Stimulated activated naive CD8-positive, alpha-beta T cell treated with anti-CD3 and anti-CD28 coated beads, Interleukin-15, Interleukin-2, amounts not matched to agents 100 U/mL and 50 U/mL, for 24 hours (primary cell): Measurements from ENCODE around the gene VSIG2.
"Not testable (repeated sequence)": the region's sequence is repeated elsewhere in the genome, so short reads cannot be mapped to it uniquely, and the experiment has no call there.

Source experiments
- ATAC-seq: fragments of 150-1000 bp; cut with Tn5 transposase; one replicate; pipeline ENCODE4 v1.10.0; 2021
- DNase-seq: peaks from one replicate; pipeline ENCODE4 v3.0.0; 2021

VSIG2 gene, protein sequence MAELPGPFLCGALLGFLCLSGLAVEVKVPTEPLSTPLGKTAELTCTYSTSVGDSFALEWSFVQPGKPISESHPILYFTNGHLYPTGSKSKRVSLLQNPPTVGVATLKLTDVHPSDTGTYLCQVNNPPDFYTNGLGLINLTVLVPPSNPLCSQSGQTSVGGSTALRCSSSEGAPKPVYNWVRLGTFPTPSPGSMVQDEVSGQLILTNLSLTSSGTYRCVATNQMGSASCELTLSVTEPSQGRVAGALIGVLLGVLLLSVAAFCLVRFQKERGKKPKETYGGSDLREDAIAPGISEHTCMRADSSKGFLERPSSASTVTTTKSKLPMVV

DNA sequence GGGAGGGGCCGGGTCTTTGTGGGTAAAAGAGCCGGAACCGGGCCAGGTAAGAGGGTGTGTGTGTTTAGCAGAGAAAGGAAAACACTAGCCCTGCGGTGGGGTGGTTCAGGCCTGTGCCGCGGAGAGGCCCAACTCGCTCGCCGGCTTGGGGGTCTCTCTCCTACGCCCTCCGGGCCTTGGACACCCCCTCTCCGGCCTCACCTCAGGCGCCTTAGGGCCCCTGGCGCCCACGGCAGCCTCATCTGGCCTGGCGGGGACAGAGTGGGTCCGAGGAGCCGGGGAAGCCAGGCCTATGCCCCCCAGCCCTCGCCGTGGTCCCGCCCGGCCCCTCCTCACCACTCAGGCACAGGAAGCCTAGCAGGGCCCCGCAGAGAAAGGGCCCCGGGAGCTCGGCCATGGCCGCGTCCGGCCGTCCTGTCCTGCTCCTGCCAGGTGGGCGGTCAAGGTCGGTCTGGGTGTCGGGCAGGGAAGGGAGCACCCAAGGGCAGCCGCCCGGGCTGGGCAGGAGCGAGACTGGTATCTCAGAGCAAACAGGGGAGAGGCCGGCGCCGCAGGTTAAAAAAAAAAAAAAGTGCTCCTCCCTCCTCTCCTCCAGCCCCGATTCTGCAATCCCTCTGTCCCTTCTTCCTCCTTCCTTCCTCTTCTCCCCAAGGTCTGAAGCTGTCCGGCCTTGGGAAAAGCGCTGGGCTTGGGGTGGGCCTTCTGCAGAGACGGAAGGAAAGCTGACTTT lies at the start of gene VSIG2:
Gene VSIG2, minus strand, starts transcription at position 515 of the 730 bp plus-strand sequence. Its CDS starts 118 bp downstream, at position 397.
- no peak for ATAC-seq

DNA sequence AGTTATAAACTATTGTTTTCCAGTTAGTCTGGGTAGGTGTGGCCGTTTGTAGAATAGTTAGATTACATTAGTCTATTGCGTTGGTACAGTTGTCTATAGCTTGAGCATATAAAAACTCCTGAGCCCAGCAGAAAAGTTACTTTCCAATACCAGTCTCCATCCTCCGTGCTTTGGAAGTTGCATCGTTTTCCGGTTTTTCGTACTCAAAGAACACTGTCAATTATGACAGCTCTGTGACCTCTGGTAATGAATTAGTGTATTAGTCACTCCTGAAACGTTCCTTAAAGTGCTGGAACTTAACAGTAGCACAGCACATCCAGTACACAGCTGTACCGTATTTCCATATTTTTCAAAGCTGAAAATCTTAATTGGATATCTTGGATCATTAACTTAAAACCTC lies 49.0 kb upstream of the VSIG2 start:
- DNase-seq (no peak), ATAC-seq (no peak)

More for the DNA sequence above, at the start of gene VSIG2:
- no peak for DNase-seq

DNA sequence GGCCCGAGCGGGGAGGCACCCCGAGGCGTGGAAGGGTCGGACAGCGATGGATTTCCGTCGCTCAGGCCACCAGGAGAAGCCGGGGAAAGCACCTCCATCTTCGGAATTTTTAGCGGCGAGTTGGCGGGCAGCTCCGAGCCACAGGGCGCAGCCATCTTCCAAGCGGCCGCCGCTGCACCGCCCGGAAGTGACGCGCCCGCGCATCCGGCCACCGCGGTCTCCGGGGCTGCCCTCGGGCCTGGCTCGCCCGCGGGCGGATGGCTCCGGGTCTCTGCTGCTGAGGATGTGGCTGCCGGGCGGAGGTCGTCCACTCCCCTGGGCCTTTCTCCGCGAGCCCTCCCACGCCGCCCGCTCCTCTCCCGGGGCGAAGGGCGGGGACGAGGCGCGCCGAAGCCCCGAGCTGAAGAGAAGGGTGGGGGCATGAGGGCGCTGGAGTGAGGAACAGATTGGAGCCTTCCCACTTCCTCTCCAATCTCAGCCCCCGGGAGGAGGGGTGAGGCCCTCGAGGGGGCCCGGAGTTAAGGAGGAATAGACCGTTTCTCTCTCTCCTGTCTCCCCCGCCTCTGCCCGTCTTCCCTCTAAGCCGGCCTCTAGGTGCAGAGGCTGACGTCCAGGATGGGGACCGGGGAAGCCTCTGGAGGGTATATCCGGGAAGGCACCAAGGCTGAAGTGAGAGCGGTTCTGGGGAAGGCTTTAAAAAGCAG lies 48.3 kb upstream of the VSIG2 start, which contains the start of gene MSANTD2:
Gene MSANTD2, minus strand, starts transcription at position 181 of the 704 bp plus-strand sequence. Its CDS starts 26 bp downstream, at position 155.
- DNase-seq (peak; percentile 88), ATAC-seq (peak; percentile 93)

DNA sequence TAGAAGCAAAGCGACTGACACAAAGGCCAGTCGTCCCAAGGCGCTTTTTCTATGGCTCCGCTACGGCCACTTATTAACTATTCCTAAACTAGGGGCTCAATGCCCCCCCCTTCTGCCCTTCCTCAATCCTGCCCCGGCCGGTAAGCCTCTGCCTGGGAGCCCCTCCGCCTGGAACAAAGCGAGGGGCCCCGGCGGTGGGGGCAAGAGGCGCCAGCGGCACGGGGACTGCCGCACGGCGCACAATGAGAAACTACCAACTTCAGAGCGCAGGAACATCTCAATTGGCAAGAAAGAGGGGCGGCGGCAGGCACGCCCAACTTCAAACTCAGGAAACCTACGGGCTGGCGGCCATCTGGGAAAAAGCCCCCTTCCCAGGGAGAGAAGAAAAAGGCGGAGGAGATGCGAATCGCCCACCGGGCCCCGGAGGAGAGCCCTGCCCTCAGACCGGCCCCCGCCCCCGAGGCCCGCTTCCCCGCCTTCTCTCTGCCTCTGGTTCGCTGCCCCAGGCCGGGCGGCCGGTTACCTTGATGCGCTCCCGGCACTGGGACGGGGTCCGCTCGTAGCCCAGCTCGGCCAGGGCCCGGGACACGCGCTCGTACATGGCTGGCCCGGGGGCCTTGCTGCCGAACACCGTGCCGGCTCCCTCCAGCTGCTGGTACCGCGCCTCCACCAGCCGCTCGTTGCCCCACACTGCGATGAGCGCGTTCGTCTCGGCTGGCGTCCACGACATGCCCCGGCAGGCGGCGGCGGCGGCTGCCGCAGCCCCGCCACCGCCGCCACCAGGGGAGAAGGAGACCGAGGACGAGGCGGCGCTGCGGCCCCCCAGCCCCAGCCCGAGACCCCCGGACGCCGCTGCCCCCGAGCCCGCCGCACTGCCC lies 47.5 kb upstream of the VSIG2 start:
- DNase-seq (peak; percentile 53), ATAC-seq (peak; percentile 57)

DNA sequence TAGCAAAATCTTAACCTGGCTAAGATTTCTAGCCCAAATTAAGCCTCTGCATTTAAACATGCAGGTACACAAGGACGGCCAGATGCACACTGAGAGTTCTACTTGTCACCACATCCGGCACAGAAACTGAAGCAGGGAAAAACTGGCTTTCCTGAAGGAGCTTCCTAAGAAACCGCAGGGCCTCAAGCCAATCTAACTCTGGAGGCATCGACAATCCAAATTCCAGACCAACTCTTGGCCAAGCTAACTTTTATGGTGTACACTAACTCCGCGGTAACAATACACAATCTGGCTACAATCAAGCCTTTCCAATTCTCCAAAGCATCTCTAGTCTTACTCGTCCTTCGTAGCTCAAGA lies 46.9 kb upstream of the VSIG2 start:
- ATAC-seq: no peak
- DNase-seq: no peak

DNA sequence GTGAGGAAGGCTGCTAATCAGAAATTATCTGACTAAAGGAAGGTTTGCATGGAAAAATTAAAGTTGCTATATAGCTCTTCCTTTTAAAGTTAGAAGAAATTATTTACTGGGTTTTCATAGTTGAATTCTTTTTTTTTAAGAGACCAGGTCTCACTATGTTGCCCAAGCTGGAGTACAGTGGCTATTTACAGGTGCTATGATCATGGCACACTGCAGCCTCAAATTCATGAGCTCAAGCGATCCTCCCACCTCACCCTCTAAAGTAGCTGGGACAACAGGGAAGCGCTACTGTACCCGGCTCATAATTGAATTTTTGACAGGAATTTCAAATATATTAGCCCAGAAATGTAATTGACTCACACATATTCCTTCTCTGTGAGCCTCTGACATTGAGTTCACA lies 44.3 kb upstream of the VSIG2 start:
- DNase-seq (no peak), ATAC-seq (no peak)

DNA sequence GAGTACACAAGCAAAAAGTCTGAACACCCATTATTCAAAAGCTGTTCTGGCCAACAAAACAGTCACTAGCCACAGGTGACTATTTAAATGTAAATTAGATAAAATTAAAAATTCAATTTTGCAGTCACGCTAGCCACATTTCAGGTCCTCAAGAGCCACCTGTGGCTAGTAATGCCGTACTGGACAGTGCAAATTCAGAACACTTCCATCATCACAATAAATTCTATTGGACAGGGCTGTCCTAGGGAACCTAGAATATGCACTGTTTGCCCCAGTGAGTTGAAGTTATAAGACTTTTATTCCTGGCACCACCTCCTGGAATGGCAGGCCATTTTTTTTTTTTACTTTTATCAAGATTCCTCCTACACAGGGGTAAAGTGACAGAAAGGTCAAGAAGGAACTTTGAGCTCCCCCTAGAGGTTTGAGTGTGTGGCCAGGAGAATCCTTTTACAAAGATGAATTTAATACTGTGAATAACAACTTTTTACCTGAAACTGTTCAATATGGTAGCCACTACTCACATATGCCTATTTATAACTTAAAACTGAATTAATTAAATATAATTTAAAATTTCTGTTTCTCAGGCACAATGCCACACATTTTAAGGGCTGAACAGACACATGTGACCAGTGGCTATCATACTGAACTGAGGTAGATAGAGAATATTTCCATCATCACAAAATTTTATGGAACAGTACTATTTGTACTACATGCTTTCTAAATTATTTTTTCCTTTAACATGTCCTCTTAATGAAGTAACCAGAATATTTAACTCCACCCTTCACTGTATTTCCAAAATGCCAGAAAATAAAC lies 41.6 kb upstream of the VSIG2 start:
- DNase-seq (no peak), ATAC-seq (peak; percentile 61)

DNA sequence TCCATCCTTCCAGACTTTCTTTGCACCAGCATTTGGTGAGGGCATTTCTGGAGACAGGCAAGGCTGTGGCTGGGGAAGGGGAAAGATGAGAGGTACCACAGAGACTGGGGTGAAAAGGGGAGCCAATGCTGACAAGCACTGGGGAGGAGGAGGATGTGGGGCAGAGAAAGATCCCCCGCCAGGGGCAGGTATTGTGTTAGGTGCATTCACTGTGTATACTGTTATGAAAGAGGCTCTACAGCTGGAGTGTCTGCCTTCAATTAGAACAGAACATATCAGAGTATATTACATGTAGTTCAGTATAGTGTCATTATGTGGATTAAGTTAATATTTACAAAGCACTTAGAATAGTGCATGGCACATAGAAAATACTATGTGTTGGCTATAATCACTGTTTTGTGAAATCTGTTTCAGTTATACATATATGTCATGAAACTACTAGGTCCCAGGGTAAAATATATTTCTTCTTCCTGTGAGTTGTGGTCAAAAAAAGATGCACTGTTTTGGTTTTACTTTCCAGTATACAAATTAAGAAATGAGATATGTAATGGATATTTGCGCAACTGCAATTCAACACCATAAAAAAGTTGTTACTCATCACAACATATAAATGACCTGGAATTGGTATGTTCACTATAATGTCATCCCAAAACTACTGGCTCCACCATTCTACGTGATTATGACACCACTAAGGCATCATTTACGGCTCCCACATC lies 39.7 kb upstream of the VSIG2 start:
- DNase-seq: no peak
- no peak for ATAC-seq

DNA sequence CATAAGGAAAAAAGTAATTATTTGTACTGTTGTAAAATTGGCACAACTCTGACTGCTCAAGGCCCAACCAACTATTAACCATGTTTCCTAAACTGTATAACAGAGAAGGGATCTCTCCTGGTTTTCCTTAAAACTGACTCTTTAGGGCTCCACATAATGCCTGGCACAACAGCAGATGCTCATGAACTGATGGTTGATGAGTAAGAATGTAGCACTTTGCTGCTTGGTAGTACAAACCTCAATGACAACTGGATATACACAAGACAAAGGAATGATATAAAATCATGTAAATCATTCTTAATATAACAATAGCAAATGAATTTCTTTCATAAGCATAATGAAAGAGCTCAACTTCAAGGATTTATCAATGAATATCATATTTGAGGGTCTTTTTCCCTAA lies 36.5 kb upstream of the VSIG2 start:
- no peak for ATAC-seq
- no peak for DNase-seq

DNA sequence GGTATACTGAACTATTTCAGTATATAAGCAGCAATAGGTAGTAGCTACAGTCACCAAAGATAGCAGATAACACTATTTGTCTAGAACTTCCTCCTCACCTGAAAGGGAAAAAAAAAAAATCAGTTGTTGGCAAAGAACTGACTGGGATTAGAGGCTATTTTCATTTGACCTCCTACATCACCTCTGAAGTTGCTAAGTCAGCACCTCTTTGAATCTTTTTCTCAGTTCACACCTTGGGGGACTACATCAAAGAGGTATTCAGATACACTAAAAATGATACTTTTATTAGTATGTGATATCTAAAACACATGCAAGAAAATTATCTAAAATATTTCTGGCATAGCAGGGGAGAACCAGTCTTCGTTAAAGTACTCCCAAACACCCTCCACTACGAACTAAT lies 32.0 kb upstream of the VSIG2 start:
- no peak for DNase-seq
- ATAC-seq: no peak

DNA sequence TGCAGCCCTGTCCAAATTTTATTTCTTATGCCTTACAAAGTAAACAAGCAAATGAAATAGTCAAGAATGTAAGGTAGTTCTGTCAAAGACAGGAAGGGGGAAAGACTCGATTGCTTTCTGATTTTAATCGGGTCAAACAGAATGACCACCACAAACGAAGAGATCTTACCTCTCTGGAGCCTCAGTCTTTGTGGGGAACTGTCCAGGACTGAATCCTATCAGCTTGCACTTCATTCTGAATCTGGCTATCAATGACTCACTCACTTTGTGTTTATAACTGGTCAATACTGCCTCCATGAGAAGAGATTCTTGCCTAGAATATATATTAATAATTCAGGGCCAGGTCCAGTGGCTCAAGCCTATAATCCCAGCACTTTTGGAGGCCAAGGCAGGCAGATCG lies 30.9 kb upstream of the VSIG2 start:
- no peak for ATAC-seq

DNA sequence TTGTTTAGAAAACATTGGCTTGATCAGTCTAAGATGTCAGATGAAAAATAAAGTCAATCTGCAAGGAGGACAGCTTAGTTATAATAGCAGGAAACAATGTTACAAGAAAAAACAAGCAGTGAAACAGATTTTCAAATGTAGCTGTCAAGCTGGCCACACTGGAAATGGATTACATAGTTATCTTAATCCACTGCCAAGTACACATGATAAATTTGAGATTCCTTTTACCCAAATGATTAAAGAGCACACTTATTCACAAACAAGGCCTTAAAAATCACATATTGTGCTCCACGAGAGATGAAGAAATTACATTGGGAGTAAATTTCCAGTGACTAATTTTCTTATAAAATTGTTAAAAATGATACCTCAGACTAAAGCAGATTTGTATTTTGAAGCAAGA lies 27.5 kb upstream of the VSIG2 start:
- DNase-seq (no peak), ATAC-seq (no peak)

More for the DNA sequence above, 30.9 kb upstream of the VSIG2 start:
- no peak for DNase-seq

DNA sequence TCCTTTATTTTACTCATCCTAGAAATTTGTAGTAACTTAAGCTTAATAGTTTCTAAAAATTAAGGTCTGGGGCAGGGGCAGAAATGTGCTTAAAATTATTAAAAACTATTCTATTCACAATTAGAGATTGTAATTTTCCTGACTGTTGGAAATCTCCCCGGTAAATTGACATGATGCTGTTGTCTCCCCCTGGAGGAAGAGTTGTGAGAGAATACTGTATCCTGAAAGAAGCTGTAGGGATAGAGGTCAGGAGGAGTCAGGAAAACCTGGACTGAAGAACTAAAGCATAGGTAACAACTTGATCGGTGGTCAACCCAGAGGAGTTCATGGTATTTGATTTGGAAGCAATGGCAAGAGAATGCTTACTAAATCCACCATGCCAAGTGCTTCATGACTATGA lies 26.2 kb upstream of the VSIG2 start:
- no peak for ATAC-seq
- no peak for DNase-seq

DNA sequence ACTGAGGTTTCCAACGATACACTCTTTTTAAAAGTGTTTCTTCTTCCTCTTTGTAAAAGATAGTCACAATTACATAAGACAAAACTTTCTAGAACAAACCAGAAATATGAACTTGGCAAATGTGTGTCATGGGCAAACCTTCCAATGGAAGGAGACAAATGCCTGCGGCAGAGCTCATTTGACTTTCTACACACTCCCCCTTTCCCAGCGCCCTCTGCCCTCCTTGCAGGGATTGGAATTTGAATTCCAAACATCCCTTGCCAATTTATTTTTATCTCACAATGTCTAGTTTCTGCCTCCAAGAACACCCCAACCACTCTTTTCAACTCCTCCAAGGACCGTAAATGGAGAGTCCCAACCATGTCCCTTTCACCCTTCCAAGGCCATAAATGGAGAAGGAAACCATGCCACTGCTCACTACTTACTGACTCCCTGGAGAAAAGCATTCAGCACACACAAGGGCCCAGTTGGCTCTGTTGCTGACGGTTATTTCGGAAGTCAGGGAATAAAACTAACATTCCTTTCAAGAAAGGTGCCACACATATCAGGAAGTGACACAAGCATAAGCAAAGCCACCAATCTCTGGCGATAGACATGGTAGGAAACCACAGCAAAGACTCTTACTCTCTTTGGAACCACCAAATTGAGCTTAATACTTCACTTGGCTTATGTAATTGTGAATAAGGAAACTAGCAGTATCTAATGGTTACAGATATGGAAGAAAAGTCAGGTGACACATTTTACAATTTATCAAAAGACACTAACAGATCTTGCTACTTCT lies 25.0 kb upstream of the VSIG2 start:
- DNase-seq (no peak), ATAC-seq (no peak)

DNA sequence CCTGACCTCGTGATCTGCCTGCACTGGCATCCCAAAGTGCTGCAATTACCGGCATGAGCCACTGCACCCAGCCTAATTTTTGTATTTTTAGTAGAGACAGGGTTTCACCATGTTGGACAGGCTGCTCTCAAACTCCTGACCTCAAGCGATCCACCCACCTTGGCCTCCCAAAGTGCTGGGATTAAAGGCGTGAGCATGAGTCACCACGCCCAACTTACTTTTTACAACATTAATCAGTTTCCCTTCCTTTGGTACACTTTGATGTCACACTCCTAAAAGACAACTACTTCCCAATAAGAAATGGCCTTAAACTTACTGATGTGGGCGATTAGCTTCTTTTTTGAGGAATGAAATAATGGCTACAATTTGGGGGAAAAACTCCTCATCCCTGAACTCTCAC lies 18.9 kb upstream of the VSIG2 start:
- ATAC-seq, DNase-seq: not testable (repeated sequence)

DNA sequence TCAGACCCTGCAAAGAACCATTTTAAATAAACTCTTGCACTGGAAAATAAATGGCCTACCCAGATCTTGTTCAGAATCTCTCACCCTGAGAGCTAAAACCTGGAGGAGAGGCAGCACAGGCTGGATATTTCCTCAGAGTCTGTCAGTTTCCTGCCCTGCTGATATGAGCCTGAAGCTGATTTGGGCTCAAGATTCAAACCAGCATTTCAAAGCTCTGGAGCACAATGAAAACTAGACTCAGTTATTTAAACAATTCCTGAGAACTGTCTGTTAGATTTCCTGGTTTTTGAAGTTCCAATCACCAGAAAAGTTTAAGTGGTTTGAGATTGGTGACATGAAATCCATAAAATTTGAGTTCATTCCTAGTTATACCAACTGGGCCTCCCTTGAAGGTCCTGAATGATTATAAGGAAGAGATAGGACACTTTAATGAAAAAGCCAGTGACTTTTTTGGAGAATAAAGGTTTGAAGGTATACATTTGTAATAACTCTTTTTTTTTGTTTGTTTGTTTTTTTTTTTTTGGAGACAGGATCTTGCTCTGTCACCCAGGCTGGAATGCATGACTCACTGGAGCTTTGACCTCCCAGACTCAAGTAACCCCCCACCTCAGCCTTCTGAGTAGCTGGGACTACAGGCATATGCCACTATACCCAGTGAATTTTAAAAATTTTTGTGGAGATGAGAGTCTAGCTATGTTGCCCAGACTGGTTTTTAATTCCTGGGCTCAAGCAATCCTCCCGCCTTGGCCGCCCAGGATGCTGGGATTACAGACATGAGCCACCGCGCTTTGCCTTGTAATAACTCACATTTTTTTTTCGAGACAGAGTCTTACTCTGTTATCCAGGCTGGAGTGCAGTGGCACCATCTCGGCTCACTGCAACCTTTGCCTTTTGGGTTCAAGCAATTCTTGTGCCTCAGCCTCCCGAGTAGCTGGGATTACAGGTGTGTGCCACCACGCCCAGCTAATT lies 18.0 kb upstream of the VSIG2 start:
- DNase-seq: no peak
- ATAC-seq: no peak

DNA sequence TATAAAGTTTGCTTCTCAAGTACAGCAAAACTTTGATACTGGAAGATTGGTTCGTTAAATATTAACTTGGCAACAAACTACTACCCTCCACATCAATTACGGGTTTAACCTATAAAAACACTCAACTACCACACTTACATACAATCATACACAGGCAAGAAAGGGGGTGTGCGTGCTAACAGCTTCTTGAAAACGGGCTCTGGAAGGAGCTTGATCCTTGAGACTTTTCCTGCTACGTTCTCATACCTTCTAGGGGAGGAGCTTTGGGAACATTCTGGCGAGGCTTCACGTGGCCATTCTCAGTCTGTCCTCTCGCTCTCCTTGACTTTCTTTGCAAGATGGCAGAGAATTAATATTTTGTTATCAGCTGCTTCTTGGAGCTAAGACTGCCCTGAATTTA lies 16.9 kb upstream of the VSIG2 start:
- DNase-seq: no peak
- ATAC-seq: no peak

DNA sequence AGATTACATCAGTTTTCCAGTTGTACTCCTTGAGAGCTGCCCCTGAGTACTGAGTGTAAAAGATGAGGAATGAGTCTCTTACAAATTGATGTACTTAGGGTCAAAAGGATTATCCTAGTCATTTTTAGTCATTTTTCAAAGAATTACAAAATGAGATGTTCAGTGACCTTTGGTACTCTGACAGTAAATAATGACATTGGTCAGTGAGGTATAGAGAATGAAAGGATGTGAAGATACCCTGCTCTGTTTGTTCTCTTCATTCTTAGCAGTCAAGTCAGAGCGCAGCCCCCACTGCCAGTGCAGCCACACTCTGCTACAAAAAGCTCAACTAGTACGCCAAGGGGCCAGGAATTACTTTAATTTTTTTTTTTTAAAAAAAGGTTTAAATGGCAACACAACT lies 14.1 kb upstream of the VSIG2 start:
- no peak for ATAC-seq
- DNase-seq: no peak
